OCI-LY1 (cell line): Measurements from ENCODE around the gene KPNB1.

ENCODE experiments used
- CTCF ChIP-seq: fragments of 200-600 bp; sonication (generic), shearing (Covaris generic); IDR thresholded peaks from 2 replicates; pipeline ENCODE4 v1.5.1; 2017; ENCODE audit warnings: mild to moderate bottlenecking, antibody characterized with exemption, low read length, moderate library complexity, mixed read lengths
- EZH2 ChIP-seq: fragments of 200-600 bp; sonication (generic), shearing (Covaris generic); IDR thresholded peaks from 2 replicates; pipeline ENCODE4 v1.8.0; 2017; ENCODE audit warnings: borderline replicate concordance, mixed run types, mild to moderate bottlenecking, antibody characterized with exemption, low read length, moderate library complexity, mixed read lengths

- TF ChIP-seq CTCF (no peak), EZH2 (no peak)
Observed at GRCh38 chr17:47711366-47712099, 61.8 kb downstream of the KPNB1 start.
